ENCODE data around the gene TDRD1. TPM values are rescaled to one million over a fixed set of nuclear protein-coding genes. Genes with fewer than 3 reads are reported as not detected.

The TDRD1 gene
- polyA plus RNA-seq, 1 donor from 2014 or later: not detected

DNA sequence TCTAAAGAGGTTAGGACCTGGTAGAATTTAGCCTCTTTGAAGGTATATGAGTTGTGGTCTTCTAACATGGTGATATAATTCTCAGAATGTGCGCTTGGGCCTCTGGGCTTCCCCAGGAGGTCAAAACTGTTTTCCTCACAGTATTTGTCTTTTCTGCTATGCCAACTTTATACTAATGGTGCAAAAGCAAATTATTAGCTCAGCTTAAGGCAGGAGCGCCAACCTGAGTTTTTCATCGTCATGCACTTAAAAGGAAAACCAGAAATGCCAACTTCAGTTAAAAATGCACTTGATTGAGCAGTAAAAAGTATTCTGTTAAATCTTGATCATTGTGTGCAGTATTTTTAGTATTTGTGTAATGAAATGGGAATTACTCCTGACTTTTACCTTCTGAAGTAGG is 9.7 kb downstream of the TDRD1 start:
- no peak overlapping the region for H3K27ac ChIP-seq (ENCODE audit: low read length)
- H2AFZ ChIP-seq (ENCODE audit: low read depth, low read length): no peak overlapping the region
- H3K9me2 ChIP-seq (ENCODE audit: insufficient read depth, low read length): no peaks in the 10 kb centered on the region
- no peak overlapping the region for H3K4me3 ChIP-seq (ENCODE audit: low read length)
- no peaks in the 10 kb centered on the region for H3K36me3 ChIP-seq (ENCODE audit: insufficient read depth, low read length)
- TF ChIP-seq POLR2AphosphoS5 (IDR thresholded peaks at IDR 0.05): no peak
- TF ChIP-seq TAF1 (IDR thresholded peaks at IDR 0.05; ENCODE audit: low read depth): no peak
- TF ChIP-seq, protein P1, sequence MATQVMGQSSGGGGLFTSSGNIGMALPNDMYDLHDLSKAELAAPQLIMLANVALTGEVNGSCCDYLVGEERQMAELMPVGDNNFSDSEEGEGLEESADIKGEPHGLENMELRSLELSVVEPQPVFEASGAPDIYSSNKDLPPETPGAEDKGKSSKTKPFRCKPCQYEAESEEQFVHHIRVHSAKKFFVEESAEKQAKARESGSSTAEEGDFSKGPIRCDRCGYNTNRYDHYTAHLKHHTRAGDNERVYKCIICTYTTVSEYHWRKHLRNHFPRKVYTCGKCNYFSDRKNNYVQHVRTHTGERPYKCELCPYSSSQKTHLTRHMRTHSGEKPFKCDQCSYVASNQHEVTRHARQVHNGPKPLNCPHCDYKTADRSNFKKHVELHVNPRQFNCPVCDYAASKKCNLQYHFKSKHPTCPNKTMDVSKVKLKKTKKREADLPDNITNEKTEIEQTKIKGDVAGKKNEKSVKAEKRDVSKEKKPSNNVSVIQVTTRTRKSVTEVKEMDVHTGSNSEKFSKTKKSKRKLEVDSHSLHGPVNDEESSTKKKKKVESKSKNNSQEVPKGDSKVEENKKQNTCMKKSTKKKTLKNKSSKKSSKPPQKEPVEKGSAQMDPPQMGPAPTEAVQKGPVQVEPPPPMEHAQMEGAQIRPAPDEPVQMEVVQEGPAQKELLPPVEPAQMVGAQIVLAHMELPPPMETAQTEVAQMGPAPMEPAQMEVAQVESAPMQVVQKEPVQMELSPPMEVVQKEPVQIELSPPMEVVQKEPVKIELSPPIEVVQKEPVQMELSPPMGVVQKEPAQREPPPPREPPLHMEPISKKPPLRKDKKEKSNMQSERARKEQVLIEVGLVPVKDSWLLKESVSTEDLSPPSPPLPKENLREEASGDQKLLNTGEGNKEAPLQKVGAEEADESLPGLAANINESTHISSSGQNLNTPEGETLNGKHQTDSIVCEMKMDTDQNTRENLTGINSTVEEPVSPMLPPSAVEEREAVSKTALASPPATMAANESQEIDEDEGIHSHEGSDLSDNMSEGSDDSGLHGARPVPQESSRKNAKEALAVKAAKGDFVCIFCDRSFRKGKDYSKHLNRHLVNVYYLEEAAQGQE (IDR thresholded peaks at IDR 0.05; ENCODE audit: borderline replicate concordance): no peak
- no peak for TF ChIP-seq EZH2 (IDR thresholded peaks at IDR 0.05; ENCODE audit: borderline replicate concordance, insufficient read depth, low read length, poor library complexity, severe bottlenecking)
- TF ChIP-seq EP300 (conservative IDR thresholded peaks at IDR 0.05; ENCODE audit: poor library complexity, severe bottlenecking): no peak
- no peak for TF ChIP-seq MXI1 (conservative IDR thresholded peaks at IDR 0.05; ENCODE audit: poor library complexity, severe bottlenecking)
- TF ChIP-seq, protein P2, sequence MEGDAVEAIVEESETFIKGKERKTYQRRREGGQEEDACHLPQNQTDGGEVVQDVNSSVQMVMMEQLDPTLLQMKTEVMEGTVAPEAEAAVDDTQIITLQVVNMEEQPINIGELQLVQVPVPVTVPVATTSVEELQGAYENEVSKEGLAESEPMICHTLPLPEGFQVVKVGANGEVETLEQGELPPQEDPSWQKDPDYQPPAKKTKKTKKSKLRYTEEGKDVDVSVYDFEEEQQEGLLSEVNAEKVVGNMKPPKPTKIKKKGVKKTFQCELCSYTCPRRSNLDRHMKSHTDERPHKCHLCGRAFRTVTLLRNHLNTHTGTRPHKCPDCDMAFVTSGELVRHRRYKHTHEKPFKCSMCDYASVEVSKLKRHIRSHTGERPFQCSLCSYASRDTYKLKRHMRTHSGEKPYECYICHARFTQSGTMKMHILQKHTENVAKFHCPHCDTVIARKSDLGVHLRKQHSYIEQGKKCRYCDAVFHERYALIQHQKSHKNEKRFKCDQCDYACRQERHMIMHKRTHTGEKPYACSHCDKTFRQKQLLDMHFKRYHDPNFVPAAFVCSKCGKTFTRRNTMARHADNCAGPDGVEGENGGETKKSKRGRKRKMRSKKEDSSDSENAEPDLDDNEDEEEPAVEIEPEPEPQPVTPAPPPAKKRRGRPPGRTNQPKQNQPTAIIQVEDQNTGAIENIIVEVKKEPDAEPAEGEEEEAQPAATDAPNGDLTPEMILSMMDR (IDR thresholded peaks at IDR 0.05; ENCODE audit: poor library complexity, severe bottlenecking): no peak
- TF ChIP-seq RAD21 (conservative IDR thresholded peaks at IDR 0.05): no peak
- TF ChIP-seq SMC3 (conservative IDR thresholded peaks at IDR 0.05; ENCODE audit: poor library complexity): no peak
- H3K27me3 ChIP-seq (ENCODE audit: insufficient read depth, low read depth, low read length): no peaks in the 10 kb centered on the region
- H3F3A ChIP-seq (ENCODE audit: insufficient read depth, low read length, poor library complexity, severe bottlenecking): no peaks in the 10 kb centered on the region
- H3K79me2 ChIP-seq (replicated peaks; ENCODE audit: insufficient read depth, low read length): no peaks in the 10 kb centered on the region
- no peak overlapping the region for H3K4me2 ChIP-seq (ENCODE audit: low read length)
- no peaks in the 10 kb centered on the region for H3K9me3 ChIP-seq (ENCODE audit: low read length)
- H4K20me1 ChIP-seq (ENCODE audit: insufficient read depth): no peaks in the 10 kb centered on the region
- no peak overlapping the region for H3K9ac ChIP-seq (ENCODE audit: low read length)

DNA sequence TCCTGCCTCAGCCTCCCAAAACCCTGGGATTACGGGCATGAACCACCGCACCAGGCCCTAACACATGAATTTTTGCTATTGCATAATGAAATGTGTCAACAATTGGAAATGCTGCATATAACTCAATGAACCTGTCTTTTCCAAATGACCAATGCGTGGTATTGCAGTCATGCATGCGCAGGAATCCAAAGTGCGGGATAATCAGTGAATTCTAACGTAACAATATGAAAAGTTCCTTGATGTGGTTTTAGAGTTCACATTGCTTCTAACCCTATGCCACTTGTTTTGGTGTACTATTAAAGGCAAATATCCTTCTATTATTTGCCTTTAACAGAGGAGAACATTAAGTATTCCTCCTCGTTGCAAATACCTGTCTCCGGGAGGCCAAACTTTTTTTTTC is 10.5 kb downstream of the TDRD1 start:
- no peaks in the 10 kb centered on the region for H4K20me1 ChIP-seq (ENCODE audit: insufficient read depth)
- no peak overlapping the region for H3K9ac ChIP-seq (ENCODE audit: low read length)
- no peaks in the 10 kb centered on the region for H3K9me2 ChIP-seq (ENCODE audit: insufficient read depth, low read length)
- H3K4me2 ChIP-seq (ENCODE audit: low read length): no peak overlapping the region
- no peaks in the 10 kb centered on the region for H3K9me3 ChIP-seq (ENCODE audit: low read length)
- H3F3A ChIP-seq (ENCODE audit: insufficient read depth, low read length, poor library complexity, severe bottlenecking): no peaks in the 10 kb centered on the region
- H3K27ac ChIP-seq (ENCODE audit: low read length): no peak overlapping the region
- no peak for TF ChIP-seq EZH2 (IDR thresholded peaks at IDR 0.05; ENCODE audit: borderline replicate concordance, insufficient read depth, low read length, poor library complexity, severe bottlenecking)
- no peak for TF ChIP-seq TAF1 (IDR thresholded peaks at IDR 0.05; ENCODE audit: low read depth)
- no peak for TF ChIP-seq MXI1 (conservative IDR thresholded peaks at IDR 0.05; ENCODE audit: poor library complexity, severe bottlenecking)
- no peak for TF ChIP-seq EP300 (conservative IDR thresholded peaks at IDR 0.05; ENCODE audit: poor library complexity, severe bottlenecking)
- no peak for TF ChIP-seq POLR2AphosphoS5 (IDR thresholded peaks at IDR 0.05)
- TF ChIP-seq, protein P2 (IDR thresholded peaks at IDR 0.05; ENCODE audit: poor library complexity, severe bottlenecking): no peak
- no peak for TF ChIP-seq RAD21 (conservative IDR thresholded peaks at IDR 0.05)
- TF ChIP-seq SMC3 (conservative IDR thresholded peaks at IDR 0.05; ENCODE audit: poor library complexity): no peak
- TF ChIP-seq, protein P1 (IDR thresholded peaks at IDR 0.05; ENCODE audit: borderline replicate concordance): no peak
- no peak overlapping the region for H3K4me3 ChIP-seq (ENCODE audit: low read length)
- H3K36me3 ChIP-seq (ENCODE audit: insufficient read depth, low read length): no peaks in the 10 kb centered on the region
- H2AFZ ChIP-seq (ENCODE audit: low read depth, low read length): no peak overlapping the region
- H3K79me2 ChIP-seq (replicated peaks; ENCODE audit: insufficient read depth, low read length): no peaks in the 10 kb centered on the region
- H3K27me3 ChIP-seq (ENCODE audit: insufficient read depth, low read depth, low read length): no peaks in the 10 kb centered on the region
